Tibial nerve (tissue), 4 donors: ENCODE data around the gene MYL12A. TPM values are rescaled to one million over a fixed set of nuclear protein-coding genes. Genes with fewer than 3 reads are reported as not detected.

ENCODE experiments used
- DNase-seq, 2 donors: peaks; one replicate each; pipeline ENCODE4 v3.0.0-alpha.2; 2019; ENCODE audit warnings: low spot score in 2 of 2
- H3K27ac ChIP-seq, 4 donors: fragments of 200-600 bp; sonication (generic) in 3 of 4; one replicate each; pipeline ENCODE4 v1.5.1; 2017 to 2019; ENCODE audit warnings: mild to moderate bottlenecking in 1 of 4
- H3K27me3 ChIP-seq, 2 donors: fragments of 200-600 bp; sonication (generic) in 1 of 2; one replicate each; pipeline versions ENCODE4 v1.5.1 to v1.6.0; 2017 to 2019
- H3K36me3 ChIP-seq, 3 donors: fragments of 200-600 bp; sonication (generic); one replicate each; pipeline ENCODE4 v1.5.1; 2018 to 2019
- H3K4me1 ChIP-seq, 4 donors: fragments of 200-600 bp; sonication (generic) in 3 of 4; one replicate each; pipeline ENCODE4 v1.5.1; 2017 to 2019
- H3K4me3 ChIP-seq, 4 donors: fragments of 200-600 bp; sonication (generic) in 3 of 4; one replicate each; pipeline ENCODE4 v1.5.1; 2017 to 2019; ENCODE audit warnings: mild to moderate bottlenecking in 1 of 4, moderate library complexity in 1 of 4
- H3K9me3 ChIP-seq, 4 donors: fragments of 200-600 bp; sonication (generic) in 3 of 4; one replicate each; pipeline ENCODE4 v1.5.1; 2017 to 2019
- CTCF ChIP-seq, 5 experiments: fragments of 200-600 bp in 3 of 5; fragments of 450-650 bp in 2 of 5; sonication (generic) in 3 of 5; IDR thresholded peaks; one replicate each; pipeline ENCODE4 v1.5.1; 2016 to 2019; ENCODE audit warnings: antibody characterized with exemption in 5 of 5, mild to moderate bottlenecking in 3 of 5, moderate library complexity in 2 of 5
- EP300 ChIP-seq, 2 donors: sonication (generic); formaldehyde crosslinking; IDR thresholded peaks; one replicate each; pipeline ENCODE4 v1.6.1; 2017; ENCODE audit warnings: antibody characterized with exemption in 2 of 2, mild to moderate bottlenecking in 1 of 2
- POLR2A ChIP-seq, 2 donors: fragments of 450-650 bp; IDR thresholded peaks; one replicate each; pipeline ENCODE4 v1.6.1; 2017; ENCODE audit warnings: antibody characterized with exemption in 2 of 2, mild to moderate bottlenecking in 2 of 2, moderate library complexity in 2 of 2
- WGBS, 2 donors: methylation state at CpG; one replicate each; pipeline ENCODE4 v1.1.5; 2018; 5-methylcytosine and 5-hydroxymethylcytosine counted together
- total RNA-seq, 4 donors: library from RNA; depleted of rRNA; stranded (reverse); fragments of >200 nt; gene quantifications; one replicate each; pipeline ENCODE4 v1.1.0, GENCODE V29; 2016

The MYL12A gene
- total RNA-seq, 4 donors from 2014 or later = 387 to 515 (median 415) TPM

- WGBS, 2 donors = 34 to 35% methylated on average over 6 of the region's 6 CpGs
- H3K4me1 ChIP-seq = peaks cover 0 to 59% (median 26%) of the 10 kb centered on the region in 4 donors
- H3K27me3 ChIP-seq = no peaks in the 10 kb centered on the region
- TF ChIP-seq CTCF (IDR thresholded peaks at IDR 0.05) = no peak
- peaks cover 0 to 30% (median 6%) of the 10 kb centered on the region in 3 donors for H3K36me3 ChIP-seq
- DNase-seq = no peak
- no peaks in the 10 kb centered on the region for H3K9me3 ChIP-seq
- peak overlapping the region in 1 of 4 donors; percentile 100 for H3K4me3 ChIP-seq
- H3K27ac ChIP-seq = peak overlapping the region in 3 of 4 donors; percentile 45 to 96 (median 76)
These were observed 2.9 kb downstream of the MYL12A start for GRCh38 chr18:3250237-3251107.

DNA sequence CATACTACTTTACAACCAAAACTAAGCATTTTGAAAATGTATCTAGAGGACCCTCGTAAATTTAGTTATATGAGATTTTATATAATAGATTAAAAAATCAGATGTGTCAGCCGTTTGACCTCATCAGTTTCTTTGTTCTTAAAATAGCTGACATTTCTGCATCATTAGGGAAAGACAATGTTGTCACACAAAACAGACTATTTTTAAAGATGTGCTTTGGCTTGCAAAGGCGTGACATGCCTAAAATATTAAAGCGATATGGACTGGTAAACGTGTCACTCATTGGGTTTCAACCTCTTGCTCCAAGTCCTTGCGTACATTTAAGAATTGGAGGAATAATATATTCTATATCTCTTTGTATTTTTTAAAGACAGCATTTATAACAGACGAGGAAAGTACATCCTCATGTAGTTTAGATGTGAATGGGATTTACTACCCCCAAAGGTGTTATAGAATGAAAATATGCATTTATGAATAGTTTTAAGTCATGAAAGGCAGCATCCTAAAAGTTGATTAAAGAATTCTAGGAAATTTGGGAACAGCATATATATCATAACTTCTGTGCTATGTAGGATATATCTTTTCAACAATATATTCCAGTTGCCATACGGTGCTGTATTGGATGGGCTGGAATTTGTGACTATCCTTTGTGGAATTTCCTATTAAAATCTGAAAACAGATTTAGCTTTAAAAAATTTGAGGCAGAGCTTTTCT is 3.8 kb downstream of the MYL12A start:
- no peak overlapping the region for H3K4me3 ChIP-seq
- 64 to 66% methylated on average over 8 of the region's 8 CpGs for WGBS, 2 donors
- TF ChIP-seq EP300 (IDR thresholded peaks at IDR 0.05) (no peak), CTCF (IDR thresholded peaks at IDR 0.05) (no peak), POLR2A (IDR thresholded peaks at IDR 0.05) (no peak)
- H3K9me3 ChIP-seq = no peaks in the 10 kb centered on the region
- H3K27me3 ChIP-seq = no peaks in the 10 kb centered on the region
- no peak for DNase-seq
- peak overlapping the region in 2 of 4 donors; percentile 53 to 96 for H3K27ac ChIP-seq
- peaks cover 0 to 39% (median 8%) of the 10 kb centered on the region in 3 donors for H3K36me3 ChIP-seq
- H3K4me1 ChIP-seq = peaks cover 0 to 58% (median 27%) of the 10 kb centered on the region in 4 donors

DNA sequence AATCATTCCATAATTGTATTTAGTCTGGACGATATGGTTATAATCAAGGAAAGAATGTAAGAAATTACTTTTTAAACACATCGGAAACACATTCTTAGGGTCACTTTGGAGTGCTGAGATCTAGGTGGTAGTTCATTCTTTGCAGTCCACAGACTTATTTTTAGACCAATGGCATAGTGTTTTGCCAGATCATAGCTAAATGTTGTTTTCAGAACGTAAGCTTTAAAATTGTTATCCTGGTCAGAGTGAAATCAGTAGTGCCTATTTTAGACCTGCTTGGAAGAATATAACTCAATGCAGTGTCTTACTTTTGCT is 4.3 kb downstream of the MYL12A start:
- Histone ChIP-seq H3K36me3 (peaks cover 0 to 43% (median 11%) of the 10 kb centered on the region in 3 donors), H3K27ac (peak overlapping the region in 2 of 4 donors; percentile 53 to 96), H3K4me1 (peaks cover 0 to 58% (median 29%) of the 10 kb centered on the region in 4 donors), H3K27me3 (no peaks in the 10 kb centered on the region), H3K9me3 (no peaks in the 10 kb centered on the region), H3K4me3 (no peak overlapping the region)
- no peak for DNase-seq
- WGBS, 2 donors = 43 to 51% methylated on average over 3 of the region's 3 CpGs
- TF ChIP-seq POLR2A (IDR thresholded peaks at IDR 0.05) (no peak), CTCF (IDR thresholded peaks at IDR 0.05) (no peak), EP300 (IDR thresholded peaks at IDR 0.05) (no peak)

- no peak for TF ChIP-seq CTCF (IDR thresholded peaks at IDR 0.05)
- TF ChIP-seq EP300 (IDR thresholded peaks at IDR 0.05) = no peak
- no peak for TF ChIP-seq POLR2A (IDR thresholded peaks at IDR 0.05)
- Histone ChIP-seq H3K4me1 (peaks cover 0 to 63% (median 36%) of the 10 kb centered on the region in 4 donors), H3K36me3 (peaks cover 0 to 52% (median 14%) of the 10 kb centered on the region in 3 donors), H3K9me3 (no peaks in the 10 kb centered on the region), H3K27me3 (no peaks in the 10 kb centered on the region), H3K27ac (no peak overlapping the region), H3K4me3 (no peak overlapping the region)
- WGBS, 2 donors = 98 to 100% methylated on average over 1 of the region's 1 CpG
- no peak for DNase-seq
These were observed 5.2 kb downstream of the MYL12A start for GRCh38 chr18:3252843-3253242.

DNA sequence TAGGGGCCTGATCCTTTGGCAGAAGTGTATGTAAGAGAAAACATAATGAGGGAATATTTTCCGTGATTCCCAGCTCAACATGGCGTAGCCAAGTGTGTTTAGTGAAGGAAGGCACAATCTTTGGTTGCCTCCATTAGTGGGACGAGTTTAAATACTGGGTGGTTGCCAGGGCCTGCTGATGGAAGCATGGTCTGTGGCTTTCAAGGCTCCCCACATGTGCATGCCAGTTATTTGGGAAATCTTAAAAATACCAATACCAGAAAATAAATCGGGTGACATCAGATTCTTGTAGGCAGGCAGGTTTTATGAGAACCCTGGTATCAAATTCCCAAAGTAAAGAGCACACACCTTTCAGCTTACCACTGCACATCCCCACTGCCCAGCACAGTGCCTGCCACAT is 7.1 kb downstream of the MYL12A start:
- WGBS, 2 donors = 83 to 85% methylated on average over 4 of the region's 4 CpGs
- Histone ChIP-seq H3K4me3 (no peak overlapping the region), H3K4me1 (peaks cover 0 to 56% (median 29%) of the 10 kb centered on the region in 4 donors), H3K9me3 (no peaks in the 10 kb centered on the region), H3K27me3 (no peaks in the 10 kb centered on the region), H3K27ac (no peak overlapping the region), H3K36me3 (peaks cover 0 to 63% (median 14%) of the 10 kb centered on the region in 3 donors)
- DNase-seq = no peak
- TF ChIP-seq POLR2A (IDR thresholded peaks at IDR 0.05) = no peak
- TF ChIP-seq CTCF (IDR thresholded peaks at IDR 0.05) = no peak
- TF ChIP-seq EP300 (IDR thresholded peaks at IDR 0.05) = no peak
